ENCODE data around the gene PCMT1. TPM values are rescaled to one million over a fixed set of nuclear protein-coding genes. Genes with fewer than 3 reads are reported as not detected.

The PCMT1 gene
- total RNA-seq, 5 donors from 2014 or later (not counting 1 experiment from before 2014, with no cell fraction given), result 33.9 to 63.1 (median 53.1) TPM

DNA sequence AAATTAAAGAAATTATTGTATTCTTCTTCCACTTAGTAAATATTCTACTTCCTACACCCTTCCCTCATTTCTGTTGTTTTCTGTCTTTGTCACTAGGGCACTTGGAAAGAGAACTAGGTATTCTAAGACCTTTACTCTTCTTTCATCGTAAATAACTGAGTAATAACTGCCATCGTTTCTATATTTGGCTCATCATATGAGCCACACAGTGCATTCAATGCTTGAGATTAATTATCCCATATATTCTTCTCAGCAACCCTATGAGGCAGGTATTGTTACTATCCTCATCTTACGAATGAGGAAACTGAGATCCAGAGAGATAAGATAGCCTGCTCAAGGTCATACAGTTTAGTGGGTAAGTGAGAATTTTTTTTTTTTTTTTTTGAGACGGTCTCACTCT lies 75.8 kb downstream of the PCMT1 start:
- ChIA-PET CTCF (interaction anchor here in 1 of 2 donors (0.6 to 0.9 kb wide), 2 partner anchors 22 to 47 kb away, joined by 3 to 4 read pairs; no protein-coding TSS in a partner anchor), POLR2A (no interaction called here)
- DNase-seq, result no peak
- H3K27ac ChIP-seq (ENCODE audit: low read length), result no peak overlapping the region
- Mint-ChIP-seq H3K27me3 (peaks cover 0 to 5% of the 10 kb centered on the region in 2 donors), H3K9me3 (no peaks in the 10 kb centered on the region), H3K4me1 (no peaks in the 10 kb centered on the region), H3K36me3 (peaks cover 3% of the 10 kb centered on the region), H3K27ac (no peak overlapping the region), H3K4me3 (no peak overlapping the region)
- ATAC-seq (replicated peaks in 1 of 4), result no peak
- no peaks in the 10 kb centered on the region for H3K4me1 ChIP-seq (ENCODE audit: control insufficient read depth in 1 of 2, extremely low read depth in 1 of 2, insufficient read depth in 2 of 2, low read length in 2 of 2)
- WGBS (ENCODE audit: insufficient coverage), result 60% methylated on average over 1 of the region's 4 CpGs
- H3K4me3 ChIP-seq (ENCODE audit: control insufficient read depth in 1 of 2, extremely low read depth in 1 of 2, low read length in 1 of 2), result no peak overlapping the region
- H3K36me3 ChIP-seq (ENCODE audit: control insufficient read depth in 2 of 2, extremely low read depth in 1 of 2, insufficient read depth in 1 of 2, low read length in 1 of 2), result no peaks in the 10 kb centered on the region
- no peaks in the 10 kb centered on the region for H3K9me3 ChIP-seq
- H3K27me3 ChIP-seq (replicated peaks in 1 of 2; ENCODE audit: control insufficient read depth in 2 of 2, extremely low read depth in 1 of 2, insufficient read depth in 2 of 2, low read length in 1 of 2), result no peaks in the 10 kb centered on the region

DNA sequence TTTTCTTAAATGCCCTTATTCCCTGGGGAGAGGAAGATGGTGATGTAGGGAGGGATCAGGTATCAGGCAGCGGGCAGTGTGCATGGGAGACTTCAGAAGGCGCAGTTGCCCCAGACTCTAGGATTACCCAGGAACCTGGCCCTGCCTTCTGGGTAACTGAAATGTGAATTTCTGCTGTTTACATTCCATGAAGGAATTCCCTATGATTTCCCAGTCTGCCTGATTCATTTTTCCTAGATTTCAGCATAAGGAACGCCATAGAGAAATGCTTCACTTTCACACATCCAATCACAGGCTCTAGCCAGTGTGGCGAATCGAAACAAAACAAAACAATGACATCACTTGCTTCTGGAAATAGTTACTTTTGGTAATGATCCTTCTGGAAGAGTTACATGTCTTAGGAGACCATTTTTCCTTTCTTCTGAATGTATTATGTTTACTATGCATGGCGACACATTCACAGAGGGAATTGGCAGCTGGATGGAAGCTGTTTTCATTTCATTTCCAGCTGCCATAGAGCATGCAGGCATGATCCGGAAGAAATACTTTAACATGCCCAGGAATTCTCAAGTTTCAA lies 81.3 kb downstream of the PCMT1 start:
- no peaks in the 10 kb centered on the region for H3K27me3 Mint-ChIP-seq
- ATAC-seq (replicated peaks in 1 of 4), result no peak
- no peak overlapping the region for H3K4me3 ChIP-seq (ENCODE audit: control insufficient read depth in 1 of 2, extremely low read depth in 1 of 2, low read length in 1 of 2)
- no peak for DNase-seq
- H3K36me3 ChIP-seq (ENCODE audit: control insufficient read depth in 2 of 2, extremely low read depth in 1 of 2, insufficient read depth in 1 of 2, low read length in 1 of 2), result no peaks in the 10 kb centered on the region
- no peak overlapping the region for H3K27ac Mint-ChIP-seq
- H3K27me3 ChIP-seq (replicated peaks in 1 of 2; ENCODE audit: control insufficient read depth in 2 of 2, extremely low read depth in 1 of 2, insufficient read depth in 2 of 2, low read length in 1 of 2), result no peaks in the 10 kb centered on the region
- ChIA-PET CTCF (interaction anchor here in 1 of 2 donors (0.5 kb wide), 1 partner anchor 756 kb away, joined by 3 read pairs; no protein-coding TSS in a partner anchor), POLR2A (interaction anchor here in 1 of 2 donors (0.6 kb wide), 1 partner anchor 1254 kb away, joined by 3 read pairs; no protein-coding TSS in a partner anchor)
- H3K9me3 Mint-ChIP-seq, result no peaks in the 10 kb centered on the region
- WGBS (ENCODE audit: insufficient coverage), result 97% methylated on average over 3 of the region's 7 CpGs
- no peak overlapping the region for H3K27ac ChIP-seq (ENCODE audit: low read length)
- no peaks in the 10 kb centered on the region for H3K9me3 ChIP-seq
- H3K4me1 ChIP-seq (ENCODE audit: control insufficient read depth in 1 of 2, extremely low read depth in 1 of 2, insufficient read depth in 2 of 2, low read length in 2 of 2), result no peaks in the 10 kb centered on the region
- no peaks in the 10 kb centered on the region for H3K36me3 Mint-ChIP-seq
- H3K4me3 Mint-ChIP-seq, result no peak overlapping the region
- peaks cover 0 to 5% (median 2%) of the 10 kb centered on the region in 3 donors for H3K4me1 Mint-ChIP-seq

DNA sequence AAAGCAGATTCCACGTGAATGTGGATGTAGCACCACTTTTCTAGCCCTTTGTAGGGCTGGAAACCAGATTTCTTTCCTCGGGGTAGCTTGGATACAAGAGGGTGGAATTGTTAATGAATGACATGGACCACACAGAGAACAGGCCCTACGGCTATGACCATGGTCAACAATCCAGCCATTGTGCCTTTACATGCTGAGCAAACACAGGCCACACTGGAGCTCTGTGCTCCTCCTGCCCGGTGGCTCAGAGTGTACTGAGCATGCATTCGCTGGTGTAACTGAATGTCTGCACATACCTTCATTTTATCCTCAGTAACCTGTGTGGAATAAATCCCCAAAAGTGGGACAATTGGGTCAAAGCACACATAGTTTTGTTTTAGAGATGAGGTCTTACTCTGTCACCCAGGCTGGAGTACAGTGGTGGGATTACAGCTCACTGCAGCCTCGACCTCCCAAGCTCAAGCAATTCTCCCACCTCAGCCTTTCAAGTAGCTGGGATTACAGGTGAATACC lies 81.8 kb downstream of the PCMT1 start:
- no peak for ATAC-seq (replicated peaks in 1 of 4)
- Mint-ChIP-seq H3K36me3 (no peaks in the 10 kb centered on the region), H3K27ac (no peak overlapping the region), H3K9me3 (no peaks in the 10 kb centered on the region), H3K4me3 (no peak overlapping the region), H3K4me1 (peaks cover 0 to 5% (median 2%) of the 10 kb centered on the region in 3 donors), H3K27me3 (no peaks in the 10 kb centered on the region)
- WGBS (ENCODE audit: insufficient coverage), result 86% methylated on average over 5 of the region's 6 CpGs
- ChIA-PET POLR2A (interaction anchor here in 1 of 2 donors (0.6 kb wide), 1 partner anchor 1255 kb away, joined by 3 read pairs; no protein-coding TSS in a partner anchor), CTCF (interaction anchor here (0.5 to 0.7 kb wide), 3 partner anchors 8 to 756 kb away, joined by 3 to 4 read pairs (median 3); no protein-coding TSS in a partner anchor)
- H3K27ac ChIP-seq (ENCODE audit: low read length), result no peak overlapping the region
- no peaks in the 10 kb centered on the region for H3K36me3 ChIP-seq (ENCODE audit: control insufficient read depth in 2 of 2, extremely low read depth in 1 of 2, insufficient read depth in 1 of 2, low read length in 1 of 2)
- DNase-seq, result no peak
- no peaks in the 10 kb centered on the region for H3K27me3 ChIP-seq (replicated peaks in 1 of 2; ENCODE audit: control insufficient read depth in 2 of 2, extremely low read depth in 1 of 2, insufficient read depth in 2 of 2, low read length in 1 of 2)
- no peaks in the 10 kb centered on the region for H3K9me3 ChIP-seq
- H3K4me1 ChIP-seq (ENCODE audit: control insufficient read depth in 1 of 2, extremely low read depth in 1 of 2, insufficient read depth in 2 of 2, low read length in 2 of 2), result no peaks in the 10 kb centered on the region
- no peak overlapping the region for H3K4me3 ChIP-seq (ENCODE audit: control insufficient read depth in 1 of 2, extremely low read depth in 1 of 2, low read length in 1 of 2)

DNA sequence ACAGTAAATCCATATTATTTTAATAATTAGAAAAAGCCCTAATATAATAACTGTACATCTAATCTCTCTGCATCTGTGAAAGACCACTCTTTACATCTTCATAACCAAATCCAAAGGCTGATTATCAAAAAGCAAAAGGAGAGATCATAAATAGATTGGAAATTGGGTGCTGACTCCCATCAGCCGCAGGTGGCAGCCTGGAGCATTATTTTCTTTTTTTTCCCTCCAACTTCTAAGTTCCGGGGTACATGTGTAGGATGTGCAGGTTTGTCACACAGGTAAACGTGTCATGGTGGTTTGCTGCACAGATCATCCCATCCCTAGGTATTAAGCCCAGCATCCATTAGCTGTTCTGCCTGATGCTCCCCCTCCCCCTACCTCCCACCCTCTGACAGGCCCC lies 84.1 kb downstream of the PCMT1 start:
- Mint-ChIP-seq H3K9me3 (no peaks in the 10 kb centered on the region), H3K27me3 (no peaks in the 10 kb centered on the region), H3K4me1 (peaks cover 0 to 5% (median 2%) of the 10 kb centered on the region in 3 donors), H3K4me3 (no peak overlapping the region), H3K36me3 (no peaks in the 10 kb centered on the region), H3K27ac (no peak overlapping the region)
- no peaks in the 10 kb centered on the region for H3K36me3 ChIP-seq (ENCODE audit: control insufficient read depth in 2 of 2, extremely low read depth in 1 of 2, insufficient read depth in 1 of 2, low read length in 1 of 2)
- no peak overlapping the region for H3K4me3 ChIP-seq (ENCODE audit: control insufficient read depth in 1 of 2, extremely low read depth in 1 of 2, low read length in 1 of 2)
- ChIA-PET CTCF (interaction anchor here (0.8 to 1.4 kb wide), 2 partner anchors 31 to 33 kb away, joined by 3 read pairs; partner anchors contain the start of gene LRP11 (in 1 of the 2)), POLR2A (no interaction called here)
- H3K27ac ChIP-seq (ENCODE audit: low read length), result no peak overlapping the region
- DNase-seq (no peak), ATAC-seq (replicated peaks in 1 of 4) (no peak)
- no peaks in the 10 kb centered on the region for H3K9me3 ChIP-seq
- no peaks in the 10 kb centered on the region for H3K4me1 ChIP-seq (ENCODE audit: control insufficient read depth in 1 of 2, extremely low read depth in 1 of 2, insufficient read depth in 2 of 2, low read length in 2 of 2)
- no CpG with 5 or more reads among the region's 3 CpGs for WGBS (ENCODE audit: insufficient coverage)
- H3K27me3 ChIP-seq (replicated peaks in 1 of 2; ENCODE audit: control insufficient read depth in 2 of 2, extremely low read depth in 1 of 2, insufficient read depth in 2 of 2, low read length in 1 of 2), result no peaks in the 10 kb centered on the region

DNA sequence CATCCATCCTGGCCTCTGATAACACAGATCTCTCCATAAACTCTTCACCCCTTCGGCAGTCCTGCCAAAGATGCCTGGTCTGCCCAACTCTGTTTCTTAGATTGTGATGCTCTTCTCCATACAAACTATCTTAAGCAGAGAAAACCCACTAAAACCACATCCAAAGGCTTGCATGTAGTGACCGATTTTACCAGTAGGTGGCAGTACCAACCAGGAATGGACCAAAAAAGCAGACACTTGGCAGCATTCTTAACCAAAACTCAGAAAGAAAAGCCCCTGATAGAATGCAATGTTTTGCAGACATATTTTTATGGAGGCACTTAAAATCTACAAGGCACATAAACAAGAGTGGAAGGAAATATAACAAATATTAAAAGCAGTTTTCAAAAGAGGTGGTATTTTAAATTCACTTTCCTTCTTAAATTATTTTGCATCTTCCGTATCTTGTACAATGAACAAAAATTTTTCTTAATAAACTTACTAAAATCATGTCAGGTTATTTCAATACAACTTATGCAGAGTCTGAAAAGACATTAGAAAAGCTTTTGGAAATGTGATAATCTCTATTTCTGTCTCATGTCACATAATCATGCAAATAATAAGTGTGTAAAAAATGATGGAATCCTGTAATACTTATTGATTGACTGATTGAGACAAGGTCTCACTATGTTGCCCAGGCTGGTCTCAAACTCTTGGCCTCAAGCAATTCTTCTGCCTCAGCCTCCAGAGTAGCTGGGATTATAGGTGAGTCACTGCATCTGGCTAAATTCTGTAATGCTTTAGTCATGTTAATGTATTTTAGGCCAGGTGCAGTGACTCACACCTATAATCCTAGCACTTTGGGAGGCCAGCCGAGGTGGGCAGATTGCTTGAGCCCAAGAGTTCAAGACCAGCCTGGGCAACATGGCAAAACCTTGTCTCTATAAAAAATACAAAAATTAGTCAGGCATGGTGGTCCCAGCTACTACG lies 85.3 kb downstream of the PCMT1 start:
- DNase-seq (peak; percentile 19 to 85 (median 61)), ATAC-seq (replicated peaks in 1 of 4) (peak; percentile 70 to 79 (median 76))
- H3K9me3 ChIP-seq, result no peaks in the 10 kb centered on the region
- H3K4me1 ChIP-seq (ENCODE audit: control insufficient read depth in 1 of 2, extremely low read depth in 1 of 2, insufficient read depth in 2 of 2, low read length in 2 of 2), result no peaks in the 10 kb centered on the region
- Mint-ChIP-seq H3K4me1 (peaks cover 0 to 5% (median 2%) of the 10 kb centered on the region in 3 donors), H3K27me3 (no peaks in the 10 kb centered on the region), H3K27ac (no peak overlapping the region), H3K36me3 (no peaks in the 10 kb centered on the region), H3K9me3 (no peaks in the 10 kb centered on the region), H3K4me3 (no peak overlapping the region)
- H3K27ac ChIP-seq (ENCODE audit: low read length), result no peak overlapping the region
- H3K36me3 ChIP-seq (ENCODE audit: control insufficient read depth in 2 of 2, extremely low read depth in 1 of 2, insufficient read depth in 1 of 2, low read length in 1 of 2), result no peaks in the 10 kb centered on the region
- 0% methylated on average over 1 of the region's 5 CpGs for WGBS (ENCODE audit: insufficient coverage)
- ChIA-PET POLR2A (no interaction called here), CTCF (interaction anchor here (0.5 to 2.2 kb wide), 9 partner anchors 30 to 270 kb away, joined by 3 to 6 read pairs (median 3); partner anchors contain the start of gene LRP11 (in 1 of the 2))
- no peak overlapping the region for H3K4me3 ChIP-seq (ENCODE audit: control insufficient read depth in 1 of 2, extremely low read depth in 1 of 2, low read length in 1 of 2)
- H3K27me3 ChIP-seq (replicated peaks in 1 of 2; ENCODE audit: control insufficient read depth in 2 of 2, extremely low read depth in 1 of 2, insufficient read depth in 2 of 2, low read length in 1 of 2), result no peaks in the 10 kb centered on the region

All from T-cell (primary cell).